GM19239 (cell line): Measurements from ENCODE around the gene NBPF11.
"Not testable (repeated sequence)": the region's sequence is repeated elsewhere in the genome, so short reads cannot be mapped to it uniquely, and the experiment has no call there.

Experiments used
- DNase-seq: peaks from one replicate; pipeline ENCODE4 v3.0.0; 2011; ENCODE audit warnings: low spot score; ENCODE audit not compliant: insufficient read length
- FAIRE-seq: peaks from 2 replicates; lab custom pipeline; 2011; peaks lifted over from hg19 to GRCh38; lab: Jason Lieb, UNC

NBPF11 gene, protein sequence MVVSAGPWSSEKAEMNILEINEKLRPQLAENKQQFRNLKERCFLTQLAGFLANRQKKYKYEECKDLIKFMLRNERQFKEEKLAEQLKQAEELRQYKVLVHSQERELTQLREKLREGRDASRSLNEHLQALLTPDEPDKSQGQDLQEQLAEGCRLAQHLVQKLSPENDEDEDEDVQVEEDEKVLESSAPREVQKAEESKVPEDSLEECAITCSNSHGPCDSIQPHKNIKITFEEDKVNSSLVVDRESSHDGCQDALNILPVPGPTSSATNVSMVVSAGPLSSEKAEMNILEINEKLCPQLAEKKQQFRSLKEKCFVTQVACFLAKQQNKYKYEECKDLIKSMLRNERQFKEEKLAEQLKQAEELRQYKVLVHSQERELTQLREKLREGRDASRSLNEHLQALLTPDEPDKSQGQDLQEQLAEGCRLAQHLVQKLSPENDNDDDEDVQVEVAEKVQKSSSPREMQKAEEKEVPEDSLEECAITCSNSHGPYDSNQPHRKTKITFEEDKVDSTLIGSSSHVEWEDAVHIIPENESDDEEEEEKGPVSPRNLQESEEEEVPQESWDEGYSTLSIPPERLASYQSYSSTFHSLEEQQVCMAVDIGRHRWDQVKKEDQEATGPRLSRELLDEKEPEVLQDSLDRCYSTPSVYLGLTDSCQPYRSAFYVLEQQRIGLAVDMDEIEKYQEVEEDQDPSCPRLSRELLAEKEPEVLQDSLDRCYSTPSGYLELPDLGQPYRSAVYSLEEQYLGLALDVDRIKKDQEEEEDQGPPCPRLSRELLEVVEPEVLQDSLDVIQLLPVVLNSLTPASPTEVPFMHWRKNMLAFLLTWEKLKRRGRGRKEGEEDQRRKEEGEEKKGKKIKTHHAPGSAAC

DNA sequence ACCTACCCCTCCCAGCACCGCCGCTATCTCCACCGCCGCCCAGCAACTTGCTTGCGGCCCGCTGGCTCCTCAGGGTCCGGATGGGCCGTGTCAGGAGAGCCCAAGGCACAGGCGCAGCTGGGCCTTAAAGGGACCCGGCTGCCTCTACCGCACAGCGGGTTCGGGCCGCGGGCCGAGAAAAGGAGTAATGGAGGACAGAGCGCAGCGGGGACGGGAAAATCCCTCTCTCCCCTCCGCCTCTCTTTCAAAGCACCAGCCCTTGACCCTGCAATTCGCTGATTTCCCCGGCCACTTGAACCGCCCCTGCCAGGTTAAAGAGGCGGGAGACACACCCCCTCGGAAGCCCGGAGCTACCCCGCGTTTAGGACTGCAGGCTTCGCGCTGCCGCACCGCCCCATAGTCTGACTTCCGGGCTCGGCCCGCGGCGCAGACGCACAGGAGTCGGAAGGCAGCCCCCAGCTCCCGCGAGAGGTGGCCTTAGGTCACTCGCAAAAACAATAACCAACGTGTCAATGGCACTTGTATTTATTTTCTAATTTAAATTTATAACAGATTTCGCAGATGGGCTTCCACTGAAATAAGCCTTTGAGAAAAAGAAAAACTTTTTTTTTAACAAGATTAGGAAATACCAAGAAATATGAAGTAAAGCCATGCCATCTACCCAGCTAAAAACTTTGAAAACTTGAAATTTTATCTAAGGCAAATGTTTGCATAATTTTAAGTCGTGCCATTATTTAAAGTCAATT is at the start of gene NBPF11:
Gene NBPF11, minus strand, starts transcription at position 371 of the 746 bp plus-strand sequence. CDS start 25,278 bp downstream, outside the sequence.
- not testable (repeated sequence) for FAIRE-seq, DNase-seq

DNA sequence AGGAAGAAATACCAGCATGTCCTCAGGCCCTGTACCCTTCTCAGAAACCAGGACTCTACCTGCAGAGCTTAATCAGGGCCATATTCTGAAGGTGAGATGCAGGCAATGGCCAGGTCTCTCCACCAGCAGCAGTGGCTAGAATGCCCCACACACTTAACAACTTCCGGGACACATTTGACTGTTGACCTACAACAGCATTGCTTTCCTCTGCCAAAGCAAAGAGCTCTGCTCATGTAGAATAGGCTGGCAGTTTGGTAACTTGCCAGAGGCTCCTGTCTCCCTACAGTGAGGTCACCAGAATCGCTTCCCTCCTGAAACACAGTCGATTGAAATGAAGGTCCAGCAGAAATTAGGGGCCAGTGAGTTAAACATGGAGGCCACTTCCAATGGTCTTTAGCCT is 45.3 kb upstream of the NBPF11 start:
- DNase-seq = not testable (repeated sequence)

DNA sequence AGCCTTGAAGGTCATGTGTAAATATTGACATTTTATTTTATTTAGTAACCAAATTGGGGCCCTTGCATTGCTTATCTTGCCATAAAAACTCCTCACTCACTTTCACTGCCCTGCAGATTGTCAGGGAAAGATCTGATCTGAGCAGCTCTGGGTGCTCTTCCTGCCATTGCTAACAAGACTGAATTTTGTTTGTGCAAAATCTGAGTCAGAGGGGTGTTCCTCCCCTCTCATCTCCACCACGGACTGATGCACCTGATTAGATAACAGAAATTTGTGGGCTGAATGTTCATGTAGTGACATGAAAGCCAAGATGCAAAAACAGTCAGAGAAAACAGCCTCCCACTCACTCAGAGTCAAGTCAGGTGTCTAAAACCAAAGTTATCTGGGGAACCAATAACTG is 44.9 kb upstream of the NBPF11 start:
- not testable (repeated sequence) for DNase-seq, FAIRE-seq

More for the DNA sequence above, 45.3 kb upstream of the NBPF11 start:
- not testable (repeated sequence) for FAIRE-seq

DNA sequence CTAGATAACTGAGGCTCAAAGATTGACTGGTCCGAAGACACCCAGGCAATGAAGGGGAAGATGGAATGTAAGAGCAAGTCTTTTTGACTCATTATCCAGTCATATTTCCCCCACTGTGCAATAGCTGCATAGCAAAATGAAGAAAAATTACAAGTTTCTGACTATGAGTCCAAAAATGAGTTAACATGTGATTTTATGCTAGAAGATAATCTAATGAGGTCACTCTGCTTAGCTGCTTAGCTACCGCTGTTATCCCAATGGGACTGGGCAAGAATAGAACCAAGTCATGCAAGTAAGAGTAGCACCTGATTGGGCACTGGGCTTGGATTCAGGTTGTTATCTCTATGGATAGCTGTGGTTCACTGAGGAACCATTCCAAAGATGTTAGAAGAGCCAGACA is 43.0 kb upstream of the NBPF11 start:
- not testable (repeated sequence) for DNase-seq, FAIRE-seq

DNA sequence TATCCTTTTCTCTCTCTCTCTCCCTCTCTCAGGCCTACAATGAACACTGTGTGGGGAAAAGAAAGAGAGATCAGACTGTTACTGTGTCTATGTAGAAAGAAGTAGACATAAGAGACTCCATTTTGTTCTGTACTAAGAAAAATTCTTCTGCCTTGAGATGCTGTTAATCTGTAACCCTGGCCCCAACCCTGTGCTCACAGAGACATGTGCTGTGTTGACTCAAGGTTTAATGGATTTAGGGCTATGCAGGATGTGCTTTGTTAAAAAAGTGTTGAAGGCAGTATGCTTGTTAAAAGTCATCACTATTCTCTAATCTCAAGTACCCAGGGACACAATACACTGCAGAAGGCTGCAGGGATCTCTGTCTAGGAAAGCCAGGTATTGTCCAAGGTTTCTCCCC is 36.7 kb upstream of the NBPF11 start:
- FAIRE-seq, DNase-seq: not testable (repeated sequence)

DNA sequence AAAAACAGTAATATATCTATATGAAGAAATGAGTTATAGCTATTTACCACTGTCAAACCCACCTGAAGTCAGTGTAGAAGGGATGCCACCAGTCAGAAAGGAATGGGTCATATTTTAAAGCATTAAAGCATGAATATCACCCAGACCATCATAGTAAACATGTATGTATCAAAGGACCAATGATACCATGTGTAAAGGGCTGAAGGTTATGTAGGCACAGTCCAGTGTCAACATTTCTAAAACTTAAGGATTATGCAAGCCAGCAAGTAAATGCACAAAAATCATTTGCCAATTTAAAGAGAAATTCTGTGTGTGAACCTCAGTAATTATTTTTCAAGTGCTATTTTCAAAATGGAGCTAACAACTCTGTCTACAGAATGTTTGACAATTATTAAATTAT is 26.6 kb upstream of the NBPF11 start:
- not testable (repeated sequence) for FAIRE-seq, DNase-seq

DNA sequence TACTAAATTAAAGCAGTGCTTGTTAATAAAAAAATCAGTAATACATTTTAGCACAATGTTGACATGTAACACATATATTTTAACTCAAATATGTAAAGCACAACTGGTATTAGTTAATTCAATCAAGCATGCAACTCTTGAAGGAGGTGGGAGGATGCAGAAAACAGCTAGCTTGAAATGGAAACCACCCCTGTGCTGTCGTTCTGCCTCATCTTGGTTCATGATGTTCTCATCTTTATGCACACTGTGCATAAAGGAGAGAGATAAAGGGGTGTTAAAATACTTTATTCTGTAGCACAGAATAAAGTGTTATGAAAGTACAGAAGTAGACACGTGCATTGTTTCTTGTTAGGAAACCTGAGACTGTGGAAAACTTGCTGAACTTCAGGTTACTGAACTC is 23.3 kb upstream of the NBPF11 start:
- not testable (repeated sequence) for FAIRE-seq, DNase-seq

DNA sequence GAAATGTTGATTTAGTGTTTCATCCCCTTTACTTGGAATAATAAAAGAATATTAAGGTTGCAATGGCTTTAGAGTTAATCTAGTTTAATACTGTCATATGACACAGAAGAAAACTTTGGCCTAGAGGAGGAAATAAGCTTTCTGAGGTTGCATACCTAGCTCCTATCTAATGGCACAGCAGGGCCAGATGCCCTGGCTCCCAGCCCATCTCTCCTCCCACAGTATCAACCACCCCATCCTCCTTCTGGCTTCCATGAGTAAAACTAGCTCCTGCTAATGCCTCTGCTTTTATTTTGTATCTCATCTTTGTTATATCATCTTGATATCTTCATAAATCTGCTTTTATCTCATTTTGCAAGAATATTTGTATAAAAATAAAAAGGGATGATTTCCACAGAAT is 19.9 kb upstream of the NBPF11 start:
- not testable (repeated sequence) for DNase-seq, FAIRE-seq

DNA sequence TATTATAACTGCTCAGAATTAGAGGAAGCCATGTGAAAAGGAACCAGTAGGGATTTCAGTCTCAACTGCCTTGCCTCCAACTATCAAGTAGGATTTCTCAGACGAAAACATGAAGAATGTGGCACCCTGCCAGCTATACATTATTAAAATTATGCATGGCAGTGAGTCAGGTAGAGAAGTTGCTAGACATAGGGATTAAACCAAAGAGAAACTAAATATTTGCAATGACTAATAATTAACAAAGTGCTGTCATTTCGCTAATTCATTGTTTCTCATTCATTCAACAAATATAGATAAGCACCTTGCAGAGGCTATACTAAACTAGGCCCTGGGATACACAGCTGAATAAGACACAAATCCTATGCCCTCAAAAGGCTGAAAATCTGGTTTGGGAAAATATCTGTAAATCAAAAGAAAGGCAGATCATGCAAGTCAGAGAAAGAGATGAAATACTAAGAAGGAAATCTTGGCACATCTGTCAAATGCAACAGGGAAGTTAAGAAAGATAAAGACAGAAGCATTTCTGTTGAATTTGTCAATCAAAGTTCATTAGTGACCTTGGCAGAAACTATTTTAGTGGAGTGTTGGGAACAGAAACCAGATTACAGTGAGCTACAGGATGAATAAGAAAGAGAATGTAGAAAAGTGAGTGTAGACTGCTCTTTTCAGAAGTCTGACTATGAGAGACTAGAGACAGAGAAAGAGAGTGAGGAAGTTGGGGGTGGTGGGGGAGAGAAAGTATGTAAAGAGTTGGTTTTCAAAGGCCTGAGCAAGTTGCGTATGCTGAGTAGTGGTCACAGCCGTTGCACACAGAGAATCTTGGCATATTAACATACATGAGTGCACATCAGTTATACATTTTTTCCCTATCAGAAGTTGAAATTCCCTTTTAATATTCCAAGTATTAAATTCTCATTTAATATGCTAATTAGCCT is 14.7 kb upstream of the NBPF11 start:
- FAIRE-seq = no peak
- no peak for DNase-seq

DNA sequence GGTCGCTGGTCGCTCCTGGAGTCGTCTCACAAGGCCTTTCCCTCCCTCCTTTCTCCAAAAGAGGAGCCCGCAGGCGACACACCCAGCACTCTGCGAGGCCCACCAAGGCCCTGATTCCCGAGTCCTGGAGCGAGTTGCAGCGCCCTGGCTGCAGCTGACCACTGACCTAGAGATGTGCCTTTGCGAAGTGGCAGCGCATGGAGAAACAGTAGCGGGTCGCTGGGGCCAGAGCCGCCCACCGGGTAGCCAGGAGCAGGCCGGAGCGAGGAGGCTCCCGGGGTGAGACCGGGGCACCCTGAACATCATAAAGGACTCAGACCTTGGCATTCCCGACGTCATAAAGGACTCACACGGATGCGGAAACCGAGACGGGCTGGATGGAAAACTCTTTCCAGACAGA is 10.3 kb upstream of the NBPF11 start:
- no peak for FAIRE-seq
- DNase-seq = no peak

DNA sequence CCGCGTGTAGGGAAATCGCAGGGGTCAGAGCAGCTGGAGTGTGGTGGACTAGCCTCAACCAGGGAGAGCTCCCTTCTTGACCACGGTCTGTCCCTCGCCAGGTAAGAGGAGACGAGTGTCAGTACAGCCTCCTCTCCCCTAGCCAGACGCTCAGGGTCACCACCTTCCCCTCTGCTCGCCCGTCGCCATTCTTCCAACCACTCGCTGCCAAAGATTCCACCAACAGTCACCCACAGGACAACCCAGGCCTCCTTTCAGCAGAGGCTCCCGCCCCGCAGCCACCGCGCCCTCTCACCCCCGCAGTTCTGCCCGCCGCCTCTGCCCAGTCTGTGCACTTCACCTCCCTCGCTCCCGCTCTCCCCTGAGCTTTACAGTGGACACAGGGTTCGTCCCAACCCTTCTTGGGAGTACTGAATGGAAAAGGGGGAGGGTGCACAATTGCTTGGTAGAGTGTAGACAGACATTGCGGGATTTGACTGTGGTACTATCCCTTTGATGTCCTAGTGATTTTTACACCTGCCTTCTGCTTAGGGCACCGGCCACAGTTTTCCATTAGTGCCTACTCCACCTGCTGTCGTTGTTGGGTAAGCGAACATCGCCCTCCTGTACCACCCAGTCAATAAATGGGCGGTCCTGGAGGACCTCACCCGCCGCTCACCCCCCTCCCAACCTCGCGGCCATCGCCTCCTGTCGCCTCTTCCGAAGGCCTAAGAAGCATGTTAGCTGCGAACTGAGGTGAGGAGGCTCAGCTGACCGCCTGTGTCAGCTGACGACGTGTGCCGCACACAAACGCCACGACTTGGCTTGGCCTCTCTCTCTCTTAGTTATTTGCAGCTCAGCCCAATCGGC is 9.2 kb upstream of the NBPF11 start:
- no peak for FAIRE-seq

DNA sequence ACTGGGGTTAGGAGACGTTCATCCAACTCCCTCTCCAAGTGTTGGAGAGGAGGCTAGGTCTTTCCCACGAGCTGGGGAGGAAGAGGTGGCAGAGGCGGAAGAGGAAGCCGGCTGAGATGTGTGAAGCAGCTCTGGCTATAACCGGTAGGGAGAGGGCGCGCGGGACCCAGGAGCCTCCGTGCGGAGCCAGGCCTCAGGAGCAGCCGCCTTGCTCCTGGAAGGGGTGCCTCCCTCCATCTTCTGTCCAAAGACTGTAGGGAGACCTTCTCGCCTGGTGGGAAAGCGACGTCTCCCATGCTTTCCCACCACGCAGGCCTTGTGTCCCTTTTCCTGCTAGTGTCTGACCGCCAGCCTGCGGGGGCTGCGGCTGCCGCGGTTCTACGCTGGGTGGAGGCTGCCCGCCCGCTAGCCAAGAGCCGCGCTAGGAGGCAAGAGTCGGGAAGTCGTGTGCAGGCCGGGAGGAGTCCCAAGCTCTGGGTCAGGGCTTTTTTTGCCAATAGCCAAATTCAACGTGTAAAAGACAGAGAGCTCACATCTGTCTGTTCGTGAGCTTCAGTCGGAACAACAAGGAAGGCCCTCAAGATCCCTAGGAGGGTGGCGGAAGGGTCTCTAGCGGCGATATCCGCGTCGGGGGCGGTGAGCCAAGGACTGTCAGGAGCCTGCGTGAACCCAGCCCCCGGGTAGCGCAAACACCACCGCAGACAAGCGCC is 8.4 kb upstream of the NBPF11 start:
- DNase-seq (no peak), FAIRE-seq (no peak)

More for the DNA sequence above, 9.2 kb upstream of the NBPF11 start:
- no peak for DNase-seq

DNA sequence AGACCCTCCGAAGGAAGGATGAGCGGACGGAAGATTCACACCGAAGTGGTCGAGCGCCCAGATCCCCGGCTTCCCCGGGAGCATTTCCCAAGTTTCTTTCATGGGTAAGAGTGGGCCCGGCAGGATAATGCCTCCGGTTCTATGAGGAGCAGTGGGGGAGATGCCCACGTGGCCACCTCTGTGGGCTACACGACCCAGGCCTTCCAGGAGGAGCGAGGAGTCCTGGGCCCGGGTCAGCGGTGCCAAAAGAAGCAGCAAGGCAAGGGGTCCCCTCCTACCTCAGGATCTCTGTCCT is 7.9 kb upstream of the NBPF11 start:
- no peak for FAIRE-seq

DNA sequence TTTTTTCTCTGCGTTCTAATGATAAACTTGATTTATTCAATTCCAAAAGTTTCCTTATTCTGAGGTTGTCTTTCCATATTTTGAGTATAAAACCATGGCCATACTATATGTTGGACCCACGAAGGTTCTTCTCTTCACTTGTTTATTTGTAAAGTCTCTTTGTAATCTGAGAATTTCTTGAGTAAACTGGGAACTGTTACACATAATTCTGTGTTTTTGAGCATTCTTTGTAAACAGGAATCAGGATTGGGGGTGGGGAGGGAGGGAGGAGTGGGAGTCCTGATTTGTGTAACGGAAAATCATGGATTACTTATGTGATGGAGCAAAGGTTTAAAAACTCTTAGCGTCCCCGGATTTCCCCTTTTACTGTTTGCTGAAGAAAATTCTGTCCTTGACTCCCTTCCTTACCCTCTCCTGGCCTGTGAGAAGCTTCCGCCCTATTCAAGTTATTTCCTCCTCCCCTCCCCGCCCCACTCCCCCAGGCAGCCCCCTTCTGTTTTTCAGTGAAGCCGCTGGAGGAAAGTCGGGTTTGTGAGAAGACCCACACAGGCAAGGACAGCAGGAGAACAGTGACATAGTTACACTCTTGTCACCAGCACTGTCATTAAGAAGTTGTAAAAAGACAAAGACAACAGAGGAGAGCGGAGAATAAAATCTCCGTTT is 6.4 kb upstream of the NBPF11 start:
- no peak for DNase-seq
- FAIRE-seq = no peak

More for the DNA sequence above, 7.9 kb upstream of the NBPF11 start:
- DNase-seq = no peak

DNA sequence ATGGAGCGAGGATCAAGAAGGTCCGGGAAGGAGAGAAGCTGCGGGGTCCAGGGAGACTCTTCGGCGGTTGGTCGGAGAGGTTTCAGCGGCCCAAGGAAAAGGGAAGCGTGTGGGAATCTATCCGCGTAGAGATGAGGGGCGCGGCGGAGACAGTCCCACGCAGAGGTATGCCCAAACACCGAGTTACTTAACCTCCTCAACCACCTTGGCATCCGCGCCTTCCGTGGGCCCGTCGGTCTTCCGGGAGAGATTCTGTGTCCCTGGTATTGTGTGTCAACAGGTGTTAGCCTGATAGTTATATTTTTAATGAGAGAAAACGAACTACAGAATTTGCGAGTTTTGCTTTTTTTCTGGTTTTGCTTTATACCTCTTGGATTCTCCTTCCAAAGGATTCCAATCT is 5.7 kb upstream of the NBPF11 start:
- FAIRE-seq, DNase-seq: not testable (repeated sequence)

DNA sequence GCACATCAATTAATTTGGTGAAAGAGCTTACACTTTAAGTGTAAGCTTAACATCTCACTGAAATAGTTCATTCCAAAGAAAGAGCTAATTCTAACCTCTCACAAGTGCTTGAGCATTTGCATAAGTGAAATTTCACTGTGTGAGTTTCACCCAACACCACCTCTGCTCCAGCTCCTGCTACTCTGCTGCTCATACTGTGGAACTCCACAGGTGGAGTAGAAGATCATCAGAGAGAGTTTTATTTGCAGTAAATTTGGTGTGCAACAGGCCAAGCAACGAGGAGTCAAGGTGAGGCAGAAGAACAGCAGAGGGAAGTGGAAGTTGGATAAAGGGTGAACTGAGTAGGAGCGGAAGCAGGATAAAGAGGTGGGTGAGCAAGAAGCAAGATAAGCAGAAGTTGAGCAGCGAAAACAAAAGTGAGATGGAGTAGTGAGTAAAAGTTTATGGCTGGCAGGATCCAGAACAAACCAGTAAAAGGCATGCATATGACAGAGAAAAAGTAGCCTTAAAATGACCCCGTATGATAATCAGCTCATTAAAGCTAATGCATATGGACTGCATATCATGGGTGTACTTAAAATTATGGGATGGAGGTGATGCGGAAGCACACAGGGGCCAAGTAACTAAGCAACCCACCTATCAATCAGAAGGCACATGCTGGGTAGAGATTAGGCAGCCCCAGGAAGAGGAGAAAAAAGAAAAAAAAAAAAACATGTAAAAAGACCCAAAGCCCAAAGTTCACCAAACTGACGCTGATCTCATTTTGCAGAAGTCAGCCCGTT is 3.6 kb upstream of the NBPF11 start:
- not testable (repeated sequence) for FAIRE-seq, DNase-seq
